Activated naive CD4-positive, alpha-beta T cell treated with anti-CD3 and anti-CD28 coated beads, Interleukin-2, amount 50 U/mL, for 72 hours (primary cell): ENCODE measurements around the gene NTF4. TPM values are rescaled to one million over a fixed set of nuclear protein-coding genes. Genes with fewer than 3 reads are reported as not detected.
"Not testable (repeated sequence)": the region's sequence is repeated elsewhere in the genome, so short reads cannot be mapped to it uniquely, and the experiment has no call there.

Source experiments
- ATAC-seq, 2 donors: fragments of 150-1000 bp; cut with Tn5 transposase; 2 replicates each; pipeline ENCODE4 v1.10.0; 2021; ENCODE audit warnings: mild to moderate bottlenecking in 2 of 2, moderate library complexity in 2 of 2
- DNase-seq, 2 donors: peaks; one replicate each; pipeline ENCODE4 v3.0.0; 2021 to 2022; ENCODE audit warnings: low spot score in 2 of 2
- H3K27ac Mint-ChIP-seq, 2 donors: one replicate each; pipeline ENCODE4 v1.8.0; 2022; ENCODE audit warnings: mild to moderate bottlenecking in 2 of 2, mixed read lengths in 2 of 2
- H3K36me3 Mint-ChIP-seq, 2 donors: one replicate each; pipeline ENCODE4 v1.8.0; 2022; ENCODE audit warnings: mixed read lengths in 2 of 2
- H3K9me3 Mint-ChIP-seq, 2 donors: one replicate each; pipeline ENCODE4 v1.8.0; 2022; ENCODE audit warnings: mixed read lengths in 2 of 2
- total RNA-seq, 2 donors: library from RNA; stranded (reverse); gene quantifications; one replicate each; pipeline ENCODE4 v1.2.3, GENCODE V29; 2022

Gene NTF4
- total RNA-seq, 2 donors from 2014 or later, result not detected

DNA sequence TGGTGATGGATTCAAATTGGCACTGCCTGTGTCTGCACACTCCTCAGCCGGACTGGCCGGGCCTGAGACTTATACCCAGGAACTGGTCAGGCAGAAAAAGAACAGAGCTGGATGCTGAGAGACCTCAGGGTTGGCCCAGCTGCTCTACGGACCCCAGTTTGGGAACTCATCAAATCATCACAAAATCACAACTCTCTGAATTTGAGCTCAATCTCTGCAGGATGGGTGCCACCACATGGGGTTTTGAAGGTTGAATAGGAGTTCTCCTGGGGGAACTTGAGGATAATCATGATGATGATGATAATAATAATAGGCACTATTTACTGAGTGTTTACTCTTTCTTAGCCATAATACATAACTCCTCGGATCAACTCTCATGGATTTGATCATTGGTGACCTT lies 22.0 kb downstream of the NTF4 start:
- ATAC-seq, result not testable (repeated sequence)

DNA sequence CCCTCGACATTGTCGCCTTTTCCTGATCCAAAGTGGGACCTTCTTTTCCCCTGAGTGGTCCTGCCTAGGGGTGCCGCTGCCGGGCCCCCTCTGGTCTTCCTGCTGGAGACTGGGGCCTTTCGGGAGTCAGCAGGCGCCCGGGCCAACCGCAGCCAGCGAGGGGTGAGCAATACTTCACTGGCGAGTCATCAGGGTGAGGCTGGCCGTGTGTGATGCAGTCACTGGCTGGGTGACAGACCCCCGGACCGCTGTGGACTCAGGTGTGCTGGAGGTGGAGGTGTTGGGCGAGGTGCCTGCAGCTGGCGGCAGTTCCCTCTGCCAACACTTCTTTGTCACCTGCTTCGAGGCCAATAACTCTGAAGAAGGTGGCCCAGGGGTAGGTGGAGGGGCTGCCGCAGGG lies 22.4 kb downstream of the NTF4 start:
- no peak for DNase-seq
- Mint-ChIP-seq H3K9me3 (no peaks in the 10 kb centered on the region), H3K36me3 (no peaks in the 10 kb centered on the region), H3K27ac (no peak overlapping the region)
- ATAC-seq, result no peak

More for the DNA sequence above, 22.0 kb downstream of the NTF4 start:
- not testable (repeated sequence) for H3K27ac Mint-ChIP-seq, H3K9me3 Mint-ChIP-seq, DNase-seq, H3K36me3 Mint-ChIP-seq

- H3K36me3 Mint-ChIP-seq, H3K9me3 Mint-ChIP-seq, H3K27ac Mint-ChIP-seq, ATAC-seq, DNase-seq: not testable (repeated sequence)
Measured at GRCh38 chr19:49039736-49040135, 24.9 kb downstream of the NTF4 start.

DNA sequence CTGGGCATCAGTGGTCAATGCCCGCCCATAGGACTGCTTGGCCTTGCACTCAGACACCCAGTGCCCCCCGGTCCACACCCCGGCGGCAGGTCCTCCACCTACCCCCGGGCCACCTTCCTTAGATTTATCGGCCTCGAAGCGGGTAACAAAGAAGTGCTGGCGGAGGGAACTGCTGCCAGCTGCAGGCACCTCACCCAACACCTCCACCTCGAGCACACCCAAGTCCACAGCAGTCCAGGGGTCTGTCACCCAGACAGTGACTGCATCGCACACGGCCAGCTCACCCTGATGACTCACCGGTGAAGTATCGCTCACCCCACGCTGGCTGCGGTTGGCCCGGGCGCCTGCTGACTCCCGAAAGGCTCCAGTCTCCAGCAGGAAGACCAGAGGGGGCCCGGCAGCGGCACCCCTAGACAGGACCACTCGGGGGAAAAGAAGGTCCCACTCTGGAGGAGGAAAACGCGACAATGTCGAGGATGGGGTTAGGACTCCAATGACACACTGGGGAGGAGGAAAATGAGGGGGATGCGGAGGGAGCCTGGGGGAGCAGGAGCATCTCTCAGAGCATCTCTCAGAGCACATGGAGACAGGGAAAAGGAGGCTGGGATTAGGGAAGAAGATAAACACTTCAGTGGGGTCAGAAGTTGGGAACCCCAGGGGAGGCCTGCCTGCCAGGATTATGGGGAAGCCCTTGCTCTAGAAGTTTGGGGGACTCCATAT lies 25.9 kb downstream of the NTF4 start:
- H3K9me3 Mint-ChIP-seq, H3K27ac Mint-ChIP-seq, DNase-seq, H3K36me3 Mint-ChIP-seq, ATAC-seq: not testable (repeated sequence)

DNA sequence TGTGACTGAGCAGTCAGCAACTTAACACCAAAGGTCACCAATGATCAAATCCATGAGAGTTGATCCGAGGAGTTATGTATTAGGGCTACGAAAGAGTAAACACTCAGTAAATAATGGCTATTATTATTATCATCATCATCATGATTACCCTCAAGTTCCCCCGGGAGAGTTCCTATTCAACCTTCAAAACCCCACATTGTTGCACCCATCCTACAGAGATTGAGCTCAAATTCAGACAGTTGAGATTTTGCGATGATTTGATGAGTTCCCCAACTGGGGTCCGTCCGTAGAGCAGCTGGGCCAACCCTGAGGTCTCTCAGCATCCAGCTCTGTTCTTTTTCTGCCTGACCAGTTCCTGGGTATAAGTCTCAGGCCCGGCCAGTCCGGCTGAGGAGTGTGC lies 26.5 kb downstream of the NTF4 start:
- H3K27ac Mint-ChIP-seq, DNase-seq, ATAC-seq, H3K9me3 Mint-ChIP-seq, H3K36me3 Mint-ChIP-seq: not testable (repeated sequence)

DNA sequence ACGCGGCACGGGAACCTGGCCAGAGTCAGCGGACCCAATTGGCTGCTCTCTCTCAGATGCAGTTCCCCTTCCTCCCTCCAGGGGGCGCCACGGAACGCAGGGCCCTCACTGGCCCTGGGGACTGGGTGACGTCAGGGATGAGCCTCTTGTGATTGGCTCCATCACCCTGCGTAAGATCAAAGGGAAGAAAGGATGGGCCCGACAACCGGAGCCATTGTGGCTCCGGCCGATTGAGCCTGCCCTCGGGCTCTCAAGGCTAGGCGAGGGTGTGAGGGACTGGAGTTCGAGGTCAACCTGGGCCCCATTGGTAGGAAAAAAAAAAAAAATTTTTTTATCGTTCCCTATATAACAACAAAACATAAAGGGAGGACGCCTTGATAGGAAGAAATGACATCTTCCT lies 27.8 kb downstream of the NTF4 start, which contains the start of gene CGB1:
TSS of gene CGB1 (minus strand) at position 81 of the 400 bp plus-strand sequence. CDS start 184 bp downstream, outside the sequence.
- not testable (repeated sequence) for H3K9me3 Mint-ChIP-seq, H3K27ac Mint-ChIP-seq, H3K36me3 Mint-ChIP-seq
- ATAC-seq (peak; percentile 61 to 81), DNase-seq (peak in 1 of 2 donors; percentile 70)

DNA sequence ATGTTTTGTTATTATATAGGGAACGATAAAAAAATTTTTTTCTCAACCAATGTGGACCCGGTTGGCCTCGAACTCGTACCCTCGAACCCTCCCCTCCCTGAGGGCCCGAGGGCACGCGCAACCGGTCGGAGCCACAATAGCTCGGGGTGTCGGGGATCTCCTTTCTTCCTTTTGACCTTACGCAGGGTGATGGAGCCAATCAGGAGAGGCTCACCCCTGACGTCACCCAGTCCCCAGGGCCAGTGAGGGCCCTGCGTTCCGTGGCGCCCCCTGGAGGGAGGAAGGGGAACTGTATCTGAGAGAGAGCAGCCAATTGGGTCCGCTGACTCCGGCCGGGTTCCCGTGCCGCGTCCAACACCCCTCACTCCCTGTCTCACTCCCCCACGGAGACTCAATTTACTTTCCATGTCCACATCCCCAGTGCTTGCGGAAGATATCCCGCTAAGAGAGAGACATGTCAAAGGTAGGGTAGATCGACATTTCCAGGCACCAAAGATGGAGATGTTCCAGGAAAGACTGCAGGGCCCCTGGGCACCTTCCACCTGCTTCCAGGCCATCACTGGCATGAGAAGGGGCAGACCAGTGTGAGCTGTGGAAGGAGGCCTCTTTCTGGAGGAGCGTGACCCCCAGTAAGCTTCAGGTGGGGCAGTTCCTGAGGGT lies 32.8 kb downstream of the NTF4 start, which contains the start of gene CGB2:
TSS of gene CGB2 (plus strand) at position 249 of the 660 bp plus-strand sequence. CDS start at position 455, 206 bp downstream.
- DNase-seq (peak; percentile 79 to 82), ATAC-seq (peak; percentile 95 to 96)
- peak within 1 kb of the TSS; percentile 77 to 97 for H3K27ac Mint-ChIP-seq
- not testable (repeated sequence) for H3K36me3 Mint-ChIP-seq, H3K9me3 Mint-ChIP-seq

GRCh38 chr19:49030323-49030722 lies 34.3 kb downstream of the NTF4 start:
- H3K36me3 Mint-ChIP-seq, DNase-seq, ATAC-seq, H3K27ac Mint-ChIP-seq, H3K9me3 Mint-ChIP-seq: not testable (repeated sequence)

DNA sequence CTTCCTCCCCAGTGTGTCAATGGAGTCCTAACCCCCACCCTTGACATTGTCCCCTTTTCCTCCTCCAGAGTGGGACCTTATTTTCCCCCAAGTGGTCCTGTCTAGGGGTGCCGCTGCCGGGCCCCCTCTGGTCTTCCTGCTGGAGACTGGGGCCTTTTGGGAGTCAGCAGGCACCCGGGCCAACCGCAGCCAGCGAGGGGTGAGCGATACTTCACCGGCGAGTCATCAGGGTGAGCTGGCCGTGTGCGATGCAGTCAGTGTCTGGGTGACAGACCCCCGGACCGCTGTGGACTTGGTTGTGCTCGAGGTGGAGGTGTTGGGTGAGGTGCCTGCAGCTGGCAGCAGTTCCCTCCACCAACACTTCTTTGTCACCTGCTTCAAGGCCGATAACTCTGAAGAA lies 34.9 kb downstream of the NTF4 start:
- H3K27ac Mint-ChIP-seq, DNase-seq, H3K36me3 Mint-ChIP-seq, ATAC-seq, H3K9me3 Mint-ChIP-seq: not testable (repeated sequence)

DNA sequence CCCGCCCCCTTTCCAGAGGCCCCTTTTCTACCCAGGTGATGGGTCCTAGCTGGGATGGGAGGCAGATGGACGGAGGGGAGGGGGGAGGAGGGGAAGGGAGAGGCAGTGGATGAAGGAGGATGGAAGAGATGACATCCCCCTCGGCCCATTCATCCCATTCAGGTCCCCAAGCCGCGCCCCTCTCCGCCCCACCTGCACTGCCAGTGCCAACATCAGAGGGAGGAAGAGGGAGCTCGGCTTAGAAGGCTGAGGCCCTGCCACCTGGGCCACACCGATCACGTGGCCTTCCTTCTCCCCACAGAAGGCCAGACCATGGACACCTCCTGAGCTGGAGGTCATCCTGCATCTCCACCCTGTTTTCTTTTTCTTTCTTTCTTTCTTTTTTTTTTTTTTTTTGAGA lies 35.9 kb downstream of the NTF4 start:
- H3K36me3 Mint-ChIP-seq, H3K27ac Mint-ChIP-seq, ATAC-seq, DNase-seq, H3K9me3 Mint-ChIP-seq: not testable (repeated sequence)

GRCh38 chr19:49025599-49025998 lies 39.0 kb downstream of the NTF4 start:
- not testable (repeated sequence) for H3K36me3 Mint-ChIP-seq, ATAC-seq, H3K27ac Mint-ChIP-seq, DNase-seq, H3K9me3 Mint-ChIP-seq

- not testable (repeated sequence) for DNase-seq
Measured at GRCh38 chr19:49025088-49025487, 39.5 kb downstream of the NTF4 start.

DNA sequence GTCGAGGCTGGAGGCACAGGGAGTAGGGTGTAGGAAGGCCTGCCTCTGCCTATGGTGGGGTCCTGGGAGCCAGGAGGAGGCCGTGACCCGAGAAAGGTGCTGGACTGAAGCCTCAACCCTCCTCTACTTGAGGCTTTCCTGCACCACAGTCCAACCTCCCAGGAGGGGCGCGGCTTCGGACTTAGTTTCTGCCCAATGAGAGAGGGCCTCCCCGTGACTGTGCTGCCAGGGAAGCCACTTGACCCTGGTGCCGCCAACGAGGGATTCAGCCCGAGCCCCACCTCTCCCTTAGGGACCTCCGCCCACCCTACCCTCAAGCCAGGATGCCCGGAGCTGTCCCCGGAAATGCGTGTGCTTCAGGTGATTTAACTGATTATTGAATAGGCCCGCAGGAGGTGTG lies 40.4 kb downstream of the NTF4 start, which contains the start of gene CGB3:
TSS of gene CGB3 (minus strand) at position 101 of the 400 bp plus-strand sequence. CDS start 362 bp downstream, outside the sequence.
- H3K36me3 Mint-ChIP-seq, DNase-seq, ATAC-seq, H3K9me3 Mint-ChIP-seq, H3K27ac Mint-ChIP-seq: not testable (repeated sequence)

More at GRCh38 chr19:49025088-49025487, 39.5 kb downstream of the NTF4 start:
- ATAC-seq, H3K36me3 Mint-ChIP-seq, H3K27ac Mint-ChIP-seq, H3K9me3 Mint-ChIP-seq: not testable (repeated sequence)

GRCh38 chr19:49022116-49022515 lies 42.5 kb downstream of the NTF4 start:
- no peak for DNase-seq
- H3K36me3 Mint-ChIP-seq, result no peaks in the 10 kb centered on the region
- ATAC-seq, result no peak
- peak overlapping the region in 1 of 2 donors; percentile 44 for H3K27ac Mint-ChIP-seq
- no peaks in the 10 kb centered on the region for H3K9me3 Mint-ChIP-seq

DNA sequence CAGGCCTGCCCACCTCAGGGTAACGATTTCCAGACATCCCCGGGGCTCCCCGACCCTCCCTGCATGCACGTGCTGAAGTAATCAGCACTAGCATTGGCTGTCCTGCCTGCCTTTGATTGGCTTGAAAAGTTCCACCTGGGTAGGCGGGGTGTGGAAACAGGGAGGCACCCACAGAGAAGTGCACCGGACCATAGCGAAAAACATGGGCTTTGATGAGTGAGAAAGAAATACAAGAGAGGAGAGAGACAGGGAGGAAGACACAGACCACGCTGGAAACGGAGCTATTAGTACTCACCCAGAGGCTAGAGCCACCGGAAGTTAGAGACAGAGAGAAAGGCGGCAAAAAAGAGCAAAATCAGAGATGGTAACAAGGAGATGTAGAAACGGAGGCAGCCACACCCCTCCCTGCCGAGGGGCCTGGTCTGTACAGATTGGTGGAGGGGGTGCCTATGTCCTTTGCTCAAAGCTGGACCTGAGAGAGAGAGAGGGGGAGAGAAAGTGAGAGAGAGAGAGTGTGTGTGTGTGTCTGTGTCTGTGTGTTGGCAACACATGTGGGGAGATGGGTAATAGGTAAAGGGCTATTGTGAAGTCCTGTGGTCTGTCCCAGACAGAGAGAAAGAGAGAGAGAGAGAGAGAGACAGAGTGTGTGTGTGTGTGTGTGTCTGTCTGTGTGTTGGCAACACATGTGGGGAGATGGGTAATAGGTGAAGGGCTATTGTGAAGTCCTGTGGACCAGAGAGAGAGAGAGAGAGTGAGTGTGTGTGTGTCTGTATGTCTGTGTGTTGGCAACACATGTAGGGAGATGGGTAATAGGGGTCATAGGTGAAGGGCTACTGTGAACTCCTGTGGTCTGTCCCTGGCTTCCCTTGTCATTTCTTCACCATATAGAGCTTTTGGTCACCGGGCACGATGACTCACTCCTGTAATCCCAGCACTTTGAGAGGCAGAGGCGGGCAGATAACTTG lies 43.4 kb downstream of the NTF4 start:
- peak overlapping the region in 1 of 2 donors; percentile 3 for H3K27ac Mint-ChIP-seq
- DNase-seq (no peak), ATAC-seq (peak; percentile 4 to 55)
- H3K36me3 Mint-ChIP-seq, result no peaks in the 10 kb centered on the region
- H3K9me3 Mint-ChIP-seq, result no peaks in the 10 kb centered on the region

DNA sequence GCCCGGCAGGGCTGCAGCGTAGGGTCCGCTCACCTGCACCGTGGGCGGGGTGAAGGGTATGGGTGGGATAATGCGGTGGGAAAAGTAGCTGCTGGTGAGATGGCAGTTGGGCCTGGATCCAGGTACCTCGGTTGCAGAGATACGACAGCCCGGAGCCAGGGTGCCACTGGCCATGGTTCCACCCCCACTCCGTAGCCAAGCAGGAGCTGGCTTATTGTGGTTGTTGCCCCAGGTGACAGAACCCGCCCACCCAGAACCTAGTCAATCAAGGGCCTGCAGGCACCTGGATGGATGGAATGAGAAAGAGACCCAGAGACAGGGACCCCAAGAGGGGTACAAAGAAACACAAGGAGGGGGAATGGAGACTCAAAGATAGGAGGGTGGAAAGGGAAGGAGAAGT lies 44.3 kb downstream of the NTF4 start:
- Mint-ChIP-seq H3K9me3 (no peaks in the 10 kb centered on the region), H3K36me3 (no peaks in the 10 kb centered on the region), H3K27ac (peak overlapping the region in 1 of 2 donors; percentile 3)
- DNase-seq (no peak), ATAC-seq (no peak)
